ENCODE data around the gene GNAQ. TPM values are rescaled to one million over a fixed set of nuclear protein-coding genes. Genes with fewer than 3 reads are reported as not detected.

GNAQ gene
- total and polyA plus RNA-seq, 4 experiments from 2014 or later, result 6.9 to 57.2 (median 34.5) TPM

DNA sequence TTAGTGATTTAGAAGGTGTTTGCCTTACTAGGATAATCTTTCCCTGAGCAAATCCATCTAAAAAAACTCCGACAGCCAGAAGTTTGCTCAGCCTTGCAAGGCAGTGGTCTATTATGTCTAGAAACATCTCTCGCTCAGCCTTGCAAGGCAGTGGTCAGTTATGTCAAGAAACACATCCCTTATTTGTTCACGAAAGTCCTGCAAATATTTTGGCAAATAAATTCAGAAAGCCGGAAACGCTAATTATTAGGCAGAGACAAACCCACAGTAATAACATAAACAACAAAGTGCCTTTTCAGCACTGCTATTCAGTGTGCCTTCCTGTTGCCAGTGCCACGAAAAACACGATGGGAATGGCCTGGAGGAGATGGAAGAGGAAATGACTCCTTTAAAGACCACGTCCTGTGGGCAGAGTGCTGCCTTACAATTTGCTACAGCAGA is 184.5 kb downstream of the GNAQ start:
- ChIA-PET CTCF (ENCODE audit: partially characterized antibody) (no interaction called here), POLR2A (ENCODE audit: partially characterized antibody) (no interaction called here)
- Histone ChIP-seq H3K27ac (ENCODE audit: low read depth, low read length) (no peak overlapping the region), H3K4me3 (ENCODE audit: low read length in 2 of 2) (no peak overlapping the region), H3K4me1 (ENCODE audit: insufficient read depth, low read length) (peaks cover 14% of the 10 kb centered on the region), H3K36me3 (ENCODE audit: insufficient read depth, low read length) (no peaks in the 10 kb centered on the region), H3K9me3 (ENCODE audit: control insufficient read depth in 1 of 2, low read length in 2 of 2) (no peaks in the 10 kb centered on the region), H3K27me3 (ENCODE audit: insufficient read depth, low read length) (no peaks in the 10 kb centered on the region)
- H3K4me1 Mint-ChIP-seq, result peaks cover 25 to 39% (median 29%) of the 10 kb centered on the region in 4 donors
- intact Hi-C loops (cut with micrococcal nuclease), result loop anchor here (10.0 kb wide), 1 partner anchor 68 kb away; no protein-coding TSS in a partner anchor
- H3K4me3 Mint-ChIP-seq, result peak overlapping the region in 1 of 8 donors; percentile 14
- no peaks in the 10 kb centered on the region for H3K27me3 Mint-ChIP-seq
- H3K27ac Mint-ChIP-seq, result peak overlapping the region in 3 of 7 donors; percentile 6 to 86 (median 62)
- no peaks in the 10 kb centered on the region for H3K9me3 Mint-ChIP-seq
- peaks cover 1 to 4% of the 10 kb centered on the region in 2 donors for H3K36me3 Mint-ChIP-seq
- DNase-seq, result no peak

DNA sequence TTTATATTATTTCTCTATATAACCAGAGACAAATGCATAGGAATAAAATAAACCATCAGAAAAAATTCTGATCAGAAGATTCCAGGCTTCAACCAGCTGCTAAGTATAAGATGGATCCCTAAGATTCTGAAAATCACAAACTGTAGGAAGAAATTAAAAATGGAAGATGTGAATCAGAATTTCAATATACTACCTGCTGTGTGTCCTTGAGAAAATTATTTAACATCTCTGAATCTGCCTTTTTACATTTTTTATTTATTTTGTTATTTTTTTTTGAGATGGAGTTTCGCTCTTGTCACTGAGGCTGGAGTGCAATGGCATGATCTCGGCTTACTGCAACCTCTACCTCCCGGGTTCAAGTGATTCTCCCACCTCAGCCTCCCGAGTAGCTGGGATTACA is 187.2 kb downstream of the GNAQ start:
- POLR2A ChIA-PET (ENCODE audit: partially characterized antibody), result no interaction called here
- Histone ChIP-seq H3K27ac (ENCODE audit: low read depth, low read length) (no peak overlapping the region), H3K9me3 (ENCODE audit: control insufficient read depth in 1 of 2, low read length in 2 of 2) (no peaks in the 10 kb centered on the region), H3K4me3 (ENCODE audit: low read length in 2 of 2) (no peak overlapping the region), H3K27me3 (ENCODE audit: insufficient read depth, low read length) (no peaks in the 10 kb centered on the region), H3K4me1 (ENCODE audit: insufficient read depth, low read length) (peaks cover 14% of the 10 kb centered on the region), H3K36me3 (ENCODE audit: insufficient read depth, low read length) (no peaks in the 10 kb centered on the region)
- no peaks in the 10 kb centered on the region for H3K9me3 Mint-ChIP-seq
- intact Hi-C loops (cut with micrococcal nuclease), result loop anchor here (10.0 kb wide), 1 partner anchor 70 kb away; no protein-coding TSS in a partner anchor
- peaks cover 1 to 4% of the 10 kb centered on the region in 2 donors for H3K36me3 Mint-ChIP-seq
- DNase-seq, result no peak
- CTCF ChIA-PET (ENCODE audit: partially characterized antibody), result no interaction called here
- peaks cover 26 to 45% (median 30%) of the 10 kb centered on the region in 4 donors for H3K4me1 Mint-ChIP-seq
- no peaks in the 10 kb centered on the region for H3K27me3 Mint-ChIP-seq
- H3K27ac Mint-ChIP-seq, result no peak overlapping the region
- H3K4me3 Mint-ChIP-seq, result no peak overlapping the region

GRCh38 chr9:77843871-77844155 is 187.8 kb downstream of the GNAQ start:
- DNase-seq, result no peak
- ChIA-PET CTCF (ENCODE audit: partially characterized antibody) (no interaction called here), POLR2A (ENCODE audit: partially characterized antibody) (no interaction called here)
- H3K36me3 ChIP-seq (ENCODE audit: insufficient read depth, low read length), result no peaks in the 10 kb centered on the region
- H3K27ac ChIP-seq (ENCODE audit: low read depth, low read length), result no peak overlapping the region
- Mint-ChIP-seq H3K4me3 (no peak overlapping the region), H3K9me3 (no peaks in the 10 kb centered on the region), H3K4me1 (peaks cover 24 to 42% (median 28%) of the 10 kb centered on the region in 4 donors), H3K27ac (peak overlapping the region in 1 of 7 donors; percentile 9), H3K36me3 (peaks cover 1 to 3% of the 10 kb centered on the region in 2 donors), H3K27me3 (no peaks in the 10 kb centered on the region)
- H3K27me3 ChIP-seq (ENCODE audit: insufficient read depth, low read length), result no peaks in the 10 kb centered on the region
- H3K4me3 ChIP-seq (ENCODE audit: low read length in 2 of 2), result no peak overlapping the region
- peaks cover 14% of the 10 kb centered on the region for H3K4me1 ChIP-seq (ENCODE audit: insufficient read depth, low read length)
- H3K9me3 ChIP-seq (ENCODE audit: control insufficient read depth in 1 of 2, low read length in 2 of 2), result no peaks in the 10 kb centered on the region
- intact Hi-C loops (cut with micrococcal nuclease), result loop anchor here (2.0 to 10.0 kb wide), 2 partner anchors 71 to 191 kb away; no protein-coding TSS in a partner anchor

DNA sequence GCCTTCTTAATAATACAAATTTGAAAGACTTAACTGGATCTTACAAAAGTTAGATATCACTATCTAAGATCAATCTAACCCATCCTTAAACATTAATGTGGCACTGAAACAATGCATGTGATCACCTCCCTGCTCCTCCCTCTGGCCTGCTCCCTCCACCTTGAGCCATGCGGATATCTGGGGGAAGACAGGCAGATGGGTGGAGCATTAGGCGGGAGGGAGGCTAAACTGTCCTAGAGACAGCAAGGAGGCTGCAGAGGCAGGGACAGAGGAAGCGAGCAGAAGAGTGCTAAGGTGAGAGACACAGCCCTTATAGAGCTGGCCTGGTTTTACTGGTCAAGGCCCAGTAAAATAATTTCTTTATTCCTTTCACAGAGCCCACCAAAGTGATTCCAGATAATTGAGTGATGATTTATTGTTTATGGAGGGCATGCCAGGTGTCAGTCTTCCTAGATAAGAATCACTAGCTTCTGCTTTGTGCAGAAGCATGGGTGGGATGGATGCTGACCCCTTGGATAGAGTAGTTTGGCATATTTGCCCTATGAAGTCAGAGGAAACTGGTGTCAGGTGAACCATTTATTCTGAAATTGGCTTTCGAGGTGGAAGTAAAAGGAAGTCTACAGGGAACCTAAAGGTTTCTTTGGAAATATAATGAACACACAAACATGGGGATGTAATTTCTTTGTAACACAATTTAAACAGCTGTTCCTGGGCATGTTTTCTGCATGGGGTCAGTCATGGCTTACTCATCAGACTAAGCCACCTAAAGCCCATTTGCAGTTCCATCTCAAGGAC is 188.3 kb downstream of the GNAQ start:
- Mint-ChIP-seq H3K9me3 (no peaks in the 10 kb centered on the region), H3K36me3 (no peaks in the 10 kb centered on the region), H3K4me1 (peaks cover 20 to 37% (median 23%) of the 10 kb centered on the region in 4 donors), H3K4me3 (no peak overlapping the region), H3K27me3 (no peaks in the 10 kb centered on the region), H3K27ac (peak overlapping the region in 2 of 7 donors; percentile 20 to 77)
- Histone ChIP-seq H3K9me3 (ENCODE audit: control insufficient read depth in 1 of 2, low read length in 2 of 2) (no peaks in the 10 kb centered on the region), H3K27ac (ENCODE audit: low read depth, low read length) (no peak overlapping the region), H3K4me3 (ENCODE audit: low read length in 2 of 2) (no peak overlapping the region), H3K36me3 (ENCODE audit: insufficient read depth, low read length) (no peaks in the 10 kb centered on the region), H3K27me3 (ENCODE audit: insufficient read depth, low read length) (no peaks in the 10 kb centered on the region), H3K4me1 (ENCODE audit: insufficient read depth, low read length) (peaks cover 11% of the 10 kb centered on the region)
- CTCF ChIA-PET (ENCODE audit: partially characterized antibody), result no interaction called here
- POLR2A ChIA-PET (ENCODE audit: partially characterized antibody), result no interaction called here
- intact Hi-C loops (cut with micrococcal nuclease), result loop anchor here (2.0 to 10.0 kb wide), 2 partner anchors 72 to 192 kb away; no protein-coding TSS in a partner anchor
- no peak for DNase-seq

- H3K27ac ChIP-seq (ENCODE audit: low read depth, low read length), result no peak overlapping the region
- Mint-ChIP-seq H3K4me1 (peaks cover 7 to 23% (median 10%) of the 10 kb centered on the region in 4 donors), H3K27me3 (no peaks in the 10 kb centered on the region), H3K4me3 (no peak overlapping the region), H3K27ac (peak overlapping the region in 2 of 7 donors; percentile 13 to 39), H3K36me3 (no peaks in the 10 kb centered on the region), H3K9me3 (no peaks in the 10 kb centered on the region)
- H3K9me3 ChIP-seq (ENCODE audit: control insufficient read depth in 1 of 2, low read length in 2 of 2), result no peaks in the 10 kb centered on the region
- intact Hi-C loops (cut with micrococcal nuclease), result loop anchor here (1.0 to 10.0 kb wide), 4 partner anchors 73 to 371 kb away; no protein-coding TSS in a partner anchor
- CTCF ChIA-PET (ENCODE audit: partially characterized antibody), result interaction anchor here (0.6 to 2.1 kb wide), 14 partner anchors 9 to 527 kb away, joined by 3 to 21 read pairs (median 4); no protein-coding TSS in a partner anchor
- H3K4me1 ChIP-seq (ENCODE audit: insufficient read depth, low read length), result no peaks in the 10 kb centered on the region
- H3K36me3 ChIP-seq (ENCODE audit: insufficient read depth, low read length), result no peaks in the 10 kb centered on the region
- POLR2A ChIA-PET (ENCODE audit: partially characterized antibody), result interaction anchor here (1.0 to 1.1 kb wide), 2 partner anchors 280 to 324 kb away, joined by 3 to 4 read pairs; no protein-coding TSS in a partner anchor
- H3K4me3 ChIP-seq (ENCODE audit: low read length in 2 of 2), result no peak overlapping the region
- peak in 2 of 5 donors; percentile 3 to 9 for DNase-seq
- H3K27me3 ChIP-seq (ENCODE audit: insufficient read depth, low read length), result no peaks in the 10 kb centered on the region
Measured at GRCh38 chr9:77841739-77842386, 189.7 kb downstream of the GNAQ start.

DNA sequence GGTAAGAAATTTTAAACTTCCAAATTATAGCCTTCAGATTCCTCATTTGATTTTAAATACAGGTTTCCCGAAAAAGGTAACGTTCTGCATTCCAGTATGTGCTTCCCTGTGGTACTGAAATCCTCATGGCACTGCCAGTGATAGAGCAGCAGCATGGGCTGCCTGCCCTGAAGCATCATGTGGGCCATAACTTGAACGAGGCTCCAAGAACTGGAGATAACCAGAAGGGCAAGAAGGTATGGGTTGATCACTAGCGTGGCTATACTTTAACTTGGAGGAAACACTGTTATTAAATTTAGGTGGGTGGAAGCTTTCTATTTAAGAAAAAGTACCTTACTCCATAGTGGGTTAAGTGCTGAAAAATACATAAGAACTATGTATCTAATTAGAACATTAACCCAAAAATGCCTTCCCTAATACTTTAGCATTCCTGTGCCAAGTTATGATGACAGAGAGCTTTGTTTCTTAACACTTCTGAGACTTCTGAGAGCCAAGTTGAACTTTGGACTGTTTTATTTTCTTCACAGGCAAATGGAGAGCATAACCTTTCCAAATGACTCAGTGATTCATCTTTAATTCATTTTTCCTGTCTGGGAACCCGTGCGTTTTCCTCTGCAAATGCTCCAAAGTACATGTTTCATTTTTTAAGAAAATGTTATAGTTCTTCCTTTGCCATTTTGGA is 192.0 kb downstream of the GNAQ start:
- no peak overlapping the region for H3K4me3 ChIP-seq (ENCODE audit: low read length in 2 of 2)
- Mint-ChIP-seq H3K36me3 (no peaks in the 10 kb centered on the region), H3K4me1 (peaks cover 4 to 21% (median 9%) of the 10 kb centered on the region in 4 donors), H3K4me3 (no peak overlapping the region), H3K27ac (no peak overlapping the region), H3K9me3 (no peaks in the 10 kb centered on the region), H3K27me3 (no peaks in the 10 kb centered on the region)
- ChIA-PET CTCF (ENCODE audit: partially characterized antibody) (interaction anchor here (0.9 to 2.8 kb wide), 4 partner anchors 196 to 382 kb away, joined by 3 to 6 read pairs (median 4); no protein-coding TSS in a partner anchor), POLR2A (ENCODE audit: partially characterized antibody) (no interaction called here)
- H3K4me1 ChIP-seq (ENCODE audit: insufficient read depth, low read length), result peaks cover 2% of the 10 kb centered on the region
- intact Hi-C loops (cut with micrococcal nuclease), result loop anchor here (10.0 kb wide), 1 partner anchor 75 kb away; no protein-coding TSS in a partner anchor
- H3K27me3 ChIP-seq (ENCODE audit: insufficient read depth, low read length), result no peaks in the 10 kb centered on the region
- H3K9me3 ChIP-seq (ENCODE audit: control insufficient read depth in 1 of 2, low read length in 2 of 2), result no peaks in the 10 kb centered on the region
- no peaks in the 10 kb centered on the region for H3K36me3 ChIP-seq (ENCODE audit: insufficient read depth, low read length)
- H3K27ac ChIP-seq (ENCODE audit: low read depth, low read length), result no peak overlapping the region
- DNase-seq, result no peak
